HG03095 (cell line): ENCODE results near the gene ROR1.

ENCODE experiments used
- ATAC-seq: cut with Tn5 transposase; IDR thresholded peaks from one replicate; pipeline ENCODE4 v1.9.1; 2021; ENCODE audit warnings: moderate library complexity; ENCODE audit not compliant: unreplicated experiment

The ROR1 gene

DNA sequence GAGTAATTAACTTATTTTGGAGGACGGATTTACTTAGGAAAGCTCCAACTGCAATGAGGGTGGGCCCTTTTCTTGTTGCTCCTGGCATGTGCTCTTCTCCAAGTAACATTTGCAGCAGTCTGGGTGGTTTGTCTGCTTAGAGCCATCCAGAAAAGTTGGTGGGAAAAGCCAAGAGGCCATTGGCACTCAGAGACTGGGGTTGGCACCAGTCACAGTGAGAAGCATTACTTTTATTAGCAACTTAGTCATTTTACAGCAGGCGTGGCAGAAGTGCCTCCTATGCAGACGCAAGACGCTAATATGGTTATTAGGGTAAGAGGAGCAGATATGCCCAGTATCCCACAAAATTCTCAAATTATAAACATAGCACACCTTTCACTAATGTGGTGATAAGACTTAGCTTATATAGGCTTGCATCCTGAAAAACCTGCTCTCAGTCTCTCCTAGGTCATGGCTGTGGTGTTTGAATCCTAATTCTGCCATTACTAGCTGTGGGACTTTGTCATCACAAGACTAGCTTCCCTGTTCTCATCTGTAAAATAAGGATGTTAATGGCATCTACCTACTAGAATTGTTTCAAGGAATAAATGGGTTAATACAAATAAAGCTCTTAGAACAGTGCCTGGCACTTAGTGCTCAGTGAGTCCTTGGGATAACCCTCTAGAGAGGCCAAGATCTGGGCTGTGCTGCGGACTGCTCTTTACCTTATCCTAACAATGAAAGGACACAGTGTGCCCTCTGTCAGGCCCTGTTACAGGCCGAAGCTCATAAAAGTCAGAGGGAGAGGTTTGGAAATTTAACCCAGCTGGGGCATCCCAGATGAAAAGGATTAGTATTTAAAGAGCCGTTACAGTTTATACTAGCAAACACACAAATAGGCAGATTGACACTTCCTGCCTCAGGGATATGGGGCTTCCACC lies 154.6 kb downstream of the ROR1 start:
- no peak for ATAC-seq

DNA sequence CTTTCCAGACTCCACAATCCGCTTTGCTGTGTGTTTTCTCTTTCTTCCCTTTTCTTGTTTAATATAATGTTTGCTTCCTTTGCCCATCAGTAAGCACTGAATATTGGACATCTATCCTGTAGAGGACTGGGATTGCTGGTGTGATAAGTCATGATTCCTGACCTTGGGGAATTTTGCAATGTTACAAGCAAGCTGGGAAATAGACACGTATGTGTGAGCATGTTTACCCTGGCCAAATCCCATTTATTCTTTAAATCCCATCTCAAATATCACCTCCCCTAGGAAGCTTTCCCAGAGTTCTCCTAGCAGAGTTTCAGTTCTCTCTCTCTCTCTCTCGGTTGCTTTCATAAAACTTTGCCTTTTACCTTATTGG lies 155.3 kb downstream of the ROR1 start:
- ATAC-seq: no peak

DNA sequence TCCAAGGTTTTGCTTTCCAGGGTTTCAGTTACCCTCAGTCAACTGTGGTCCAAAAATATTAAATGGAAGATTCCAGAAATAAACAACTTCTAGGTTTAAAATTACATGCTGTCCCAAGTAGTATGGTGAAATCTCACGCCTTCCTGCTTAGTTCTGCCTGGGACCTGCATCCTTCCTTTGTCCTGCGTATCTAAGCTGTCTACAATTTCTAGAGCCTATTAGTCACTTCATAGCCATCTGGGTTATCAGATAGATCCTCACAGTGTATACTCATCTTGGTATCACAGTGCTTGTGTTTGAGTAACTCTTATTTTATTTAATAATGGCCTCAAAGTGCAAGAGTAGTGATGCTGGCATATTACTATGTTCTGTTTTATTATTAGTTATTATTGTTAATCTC lies 157.7 kb downstream of the ROR1 start:
- no peak for ATAC-seq

DNA sequence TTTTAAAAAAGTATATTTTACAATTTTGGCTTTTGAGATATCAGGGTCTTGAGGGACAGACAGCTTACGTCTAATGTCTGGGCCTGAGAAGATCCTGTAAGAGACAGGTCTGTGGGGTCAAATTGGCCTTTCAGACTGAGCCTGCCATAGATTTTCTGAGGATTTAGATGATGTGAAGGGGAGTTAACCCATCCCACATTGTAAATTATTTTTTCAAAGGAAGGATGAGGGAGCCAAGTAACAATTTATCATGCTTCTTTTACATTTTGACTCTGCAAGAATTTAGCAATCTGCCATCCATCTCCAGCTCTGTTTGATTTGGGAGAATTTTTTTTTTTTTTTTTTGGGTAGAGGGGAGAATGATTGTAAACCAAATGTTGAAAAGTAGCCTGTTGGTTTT lies 160.9 kb downstream of the ROR1 start:
- no peak for ATAC-seq

GRCh38 chr1:63935143-63935542 lies 161.3 kb downstream of the ROR1 start:
- no peak for ATAC-seq

DNA sequence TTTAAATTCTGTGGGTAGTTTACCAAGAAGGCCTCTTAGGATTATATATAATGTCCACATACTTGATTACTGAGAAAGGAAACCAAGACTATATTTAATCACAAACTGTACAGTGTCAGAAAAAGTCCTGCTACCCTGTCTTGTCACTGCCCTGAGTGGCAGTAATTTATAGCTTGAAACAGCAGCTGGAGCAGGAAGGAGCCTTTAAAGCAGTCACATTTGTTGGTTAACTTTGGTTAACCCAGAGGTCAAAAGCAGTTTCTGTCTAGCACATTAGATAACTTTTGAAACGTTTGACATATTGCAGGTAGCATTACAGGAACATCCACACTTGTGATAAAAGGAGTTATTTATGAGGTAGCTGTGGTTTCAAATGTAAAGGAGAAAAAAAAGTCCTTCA lies 161.7 kb downstream of the ROR1 start:
- peak; percentile 57 for ATAC-seq

- ATAC-seq: no peak
Observed at GRCh38 chr1:63936276-63936675, 162.5 kb downstream of the ROR1 start.

GRCh38 chr1:63936801-63937200 lies 163.0 kb downstream of the ROR1 start:
- ATAC-seq: no peak

DNA sequence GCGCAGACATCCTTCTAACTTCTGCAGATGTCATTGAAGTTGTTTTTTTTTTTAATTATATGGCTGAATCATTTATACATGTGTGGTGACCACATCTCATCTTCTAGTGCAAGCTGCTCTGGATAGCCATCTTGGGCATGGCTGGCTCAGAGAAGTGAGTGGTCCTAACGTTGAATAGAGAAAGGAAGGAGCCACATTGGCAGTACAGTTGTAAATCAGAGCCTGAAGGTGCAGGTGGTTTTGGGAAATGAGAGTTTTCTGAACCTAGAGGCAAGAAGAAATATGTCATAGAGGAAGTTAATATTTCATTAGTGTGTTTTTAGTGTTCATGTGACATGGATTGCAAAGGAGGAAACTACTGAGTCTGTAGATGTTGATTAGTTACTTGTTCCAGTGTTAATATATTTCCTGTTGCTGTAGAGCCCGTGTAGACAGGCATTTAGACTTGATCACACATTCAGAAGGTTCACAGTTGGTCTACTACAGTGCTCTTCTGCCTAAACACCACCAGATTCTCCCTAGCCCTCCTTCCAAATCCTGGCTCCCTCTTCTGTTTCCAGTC lies 163.7 kb downstream of the ROR1 start:
- ATAC-seq: no peak

- no peak for ATAC-seq
Observed at GRCh38 chr1:63940440-63940839, 166.6 kb downstream of the ROR1 start.

DNA sequence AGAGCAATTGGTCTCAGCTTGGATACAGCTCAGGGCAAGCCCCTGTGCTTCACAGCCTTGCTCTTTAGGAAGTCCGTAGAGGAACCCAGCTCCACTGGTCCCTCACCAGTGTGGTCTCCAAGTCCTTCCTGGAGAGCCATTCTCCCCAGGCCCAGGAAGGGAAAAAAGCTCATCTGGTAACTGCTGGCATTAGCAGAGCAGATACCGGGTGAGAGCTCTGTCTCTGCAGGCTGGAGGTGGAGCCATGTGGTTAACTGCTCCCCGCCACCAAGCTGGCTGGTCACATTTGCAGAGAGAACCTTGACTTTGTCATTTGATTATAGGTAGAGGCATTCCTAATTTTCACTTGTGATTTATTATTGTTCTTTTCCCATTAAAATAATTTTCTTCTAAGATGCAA lies 169.6 kb downstream of the ROR1 start:
- ATAC-seq: no peak

DNA sequence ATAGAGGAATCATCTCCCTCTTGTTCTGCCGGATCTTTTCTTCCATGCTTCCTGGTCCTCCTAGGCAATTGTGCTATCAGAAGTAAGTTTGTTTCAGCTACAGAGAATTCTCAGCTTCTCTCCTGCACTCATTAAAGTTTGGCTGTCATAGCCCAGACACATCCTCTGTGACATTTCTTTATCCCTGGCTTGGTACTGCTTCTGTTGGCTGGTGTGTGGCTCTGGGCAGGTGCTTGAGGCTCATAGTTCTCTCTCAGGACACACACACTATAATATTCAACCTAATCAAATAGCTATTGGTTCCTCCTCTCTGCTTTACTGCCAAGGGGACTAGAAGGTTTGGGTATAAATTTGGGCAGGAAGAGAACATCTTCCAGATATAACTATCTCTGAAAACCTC lies 172.1 kb downstream of the ROR1 start:
- no peak for ATAC-seq

DNA sequence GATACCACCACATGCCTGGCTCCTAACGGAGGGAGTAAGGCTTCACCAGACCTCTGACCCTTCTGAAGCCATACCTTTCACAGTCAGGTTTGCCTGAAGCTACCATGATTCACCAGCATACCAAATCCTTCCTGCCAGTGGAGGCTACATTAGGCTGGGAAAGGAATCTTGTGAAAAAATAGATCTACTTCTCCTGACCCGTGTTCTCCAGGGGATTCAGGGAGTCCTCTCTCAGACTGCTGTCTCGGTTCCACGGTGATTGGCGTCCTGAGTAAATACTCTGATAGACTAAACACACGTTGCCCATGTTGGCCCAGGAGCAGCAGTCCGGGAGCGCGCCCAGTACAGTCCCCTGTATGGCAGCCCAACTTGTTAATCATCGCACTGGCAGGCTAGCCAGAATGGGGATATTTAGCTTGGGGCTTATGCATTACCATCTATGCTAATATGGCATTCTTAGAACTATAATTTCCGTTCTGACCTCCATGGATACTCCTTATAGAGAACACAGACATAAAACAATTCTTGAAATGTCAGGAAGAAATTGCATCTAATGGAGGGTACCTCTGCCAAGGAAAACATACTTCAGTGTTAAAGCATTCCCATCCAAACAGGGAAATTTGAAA lies 173.2 kb downstream of the ROR1 start:
- no peak for ATAC-seq

DNA sequence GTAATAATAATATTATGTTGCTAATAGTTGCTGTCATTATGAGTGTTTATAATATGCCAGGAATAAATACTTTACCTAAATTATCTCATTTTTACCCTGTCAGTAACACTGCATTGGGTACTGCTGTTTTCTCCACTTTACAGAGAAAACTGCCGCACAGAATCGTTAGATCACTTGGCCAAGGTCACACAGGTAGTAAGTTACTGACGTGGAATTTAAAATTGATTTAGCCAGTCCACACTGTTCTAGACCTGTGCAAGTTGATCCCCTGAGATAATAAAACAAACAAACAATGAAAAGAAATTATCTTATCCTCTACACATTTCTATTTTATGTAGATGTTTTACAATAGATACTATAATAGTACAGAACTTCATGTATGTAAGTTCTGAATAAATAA lies 174.1 kb downstream of the ROR1 start:
- ATAC-seq: no peak

GRCh38 chr1:63950023-63950422 lies 176.2 kb downstream of the ROR1 start:
- ATAC-seq: no peak

GRCh38 chr1:63951059-63951946 lies 177.5 kb downstream of the ROR1 start:
- no peak for ATAC-seq

GRCh38 chr1:63954187-63954586 lies 180.4 kb downstream of the ROR1 start:
- ATAC-seq: no peak

DNA sequence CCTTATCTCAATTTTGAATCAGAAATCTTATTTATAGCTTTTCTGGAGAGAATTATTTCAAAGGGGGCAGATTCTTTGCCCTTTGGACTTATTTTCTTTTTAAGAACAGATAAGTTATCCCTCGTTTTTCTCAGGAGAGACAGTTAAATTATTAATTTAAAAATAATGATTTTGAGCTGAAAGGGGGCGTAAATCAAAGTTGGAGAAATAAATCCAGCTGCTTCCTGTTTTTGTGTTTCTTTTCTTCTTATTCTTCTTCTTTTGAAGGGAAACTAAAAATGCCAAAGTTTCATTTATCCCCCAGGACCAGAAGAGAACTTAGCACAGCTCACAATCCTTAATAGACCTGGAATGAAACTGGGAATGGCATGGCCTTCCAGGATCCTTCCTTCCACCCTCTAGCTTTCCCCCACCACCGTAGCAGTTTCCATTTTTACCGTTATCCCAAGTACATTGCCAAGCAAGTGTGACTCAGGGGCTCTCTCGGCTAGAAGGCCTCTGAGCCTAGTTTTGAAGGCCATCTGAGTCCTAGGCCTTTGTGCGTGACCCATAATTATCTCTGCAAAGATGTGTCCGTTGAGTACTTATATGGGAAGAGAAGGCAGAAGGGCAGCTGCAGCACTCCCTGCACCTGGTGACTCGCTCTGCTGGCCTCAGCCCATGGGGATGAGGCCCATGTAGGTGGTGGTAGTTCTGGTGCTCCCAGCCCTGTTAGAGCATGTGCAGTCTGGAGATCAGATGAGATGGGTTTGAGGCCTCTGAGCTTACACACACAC lies 181.7 kb downstream of the ROR1 start:
- ATAC-seq: no peak

- ATAC-seq: no peak
Observed at GRCh38 chr1:63958556-63958955, 184.7 kb downstream of the ROR1 start.

- ATAC-seq: no peak
Observed at GRCh38 chr1:63960326-63960725, 186.5 kb downstream of the ROR1 start.
